ENCODE data around the gene LDB2.
"Not testable (repeated sequence)": the region's sequence is repeated elsewhere in the genome, so short reads cannot be mapped to it uniquely, and the experiment has no call there.

The LDB2 gene

DNA sequence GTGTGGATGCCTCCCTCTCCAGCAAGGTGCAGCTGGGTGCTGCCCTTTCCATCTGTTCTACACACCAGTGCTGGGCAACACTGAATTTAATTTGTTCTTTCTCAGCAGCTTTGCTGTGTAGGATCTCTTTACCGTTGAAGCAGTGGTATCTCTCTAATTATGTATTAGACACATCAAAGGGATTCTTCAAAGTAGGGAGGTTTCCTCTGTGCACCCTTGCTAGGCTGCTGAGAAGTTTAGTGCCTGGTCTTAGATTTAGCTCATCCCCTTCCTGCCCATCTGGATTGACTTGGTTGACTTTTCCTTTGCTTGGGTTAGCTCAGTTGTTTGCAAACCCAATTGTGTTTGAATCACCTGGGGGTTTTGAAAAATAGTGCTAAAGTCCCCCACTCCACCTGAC lies 27.8 kb upstream of the LDB2 start:
- intact Hi-C loops (cut with DNase I; ENCODE audit: low total_unique reads): no loop called here
- H3K27me3 ChIP-seq: no peaks in the 10 kb centered on the region
- H3K27ac ChIP-seq: no peak overlapping the region
- no peaks in the 10 kb centered on the region for H3K9me3 ChIP-seq
- no peak overlapping the region for H3K4me3 ChIP-seq
- no peaks in the 10 kb centered on the region for H3K36me3 ChIP-seq
- H3K4me1 ChIP-seq: no peaks in the 10 kb centered on the region
- DNase-seq: no peak
- TF ChIP-seq, protein P1, sequence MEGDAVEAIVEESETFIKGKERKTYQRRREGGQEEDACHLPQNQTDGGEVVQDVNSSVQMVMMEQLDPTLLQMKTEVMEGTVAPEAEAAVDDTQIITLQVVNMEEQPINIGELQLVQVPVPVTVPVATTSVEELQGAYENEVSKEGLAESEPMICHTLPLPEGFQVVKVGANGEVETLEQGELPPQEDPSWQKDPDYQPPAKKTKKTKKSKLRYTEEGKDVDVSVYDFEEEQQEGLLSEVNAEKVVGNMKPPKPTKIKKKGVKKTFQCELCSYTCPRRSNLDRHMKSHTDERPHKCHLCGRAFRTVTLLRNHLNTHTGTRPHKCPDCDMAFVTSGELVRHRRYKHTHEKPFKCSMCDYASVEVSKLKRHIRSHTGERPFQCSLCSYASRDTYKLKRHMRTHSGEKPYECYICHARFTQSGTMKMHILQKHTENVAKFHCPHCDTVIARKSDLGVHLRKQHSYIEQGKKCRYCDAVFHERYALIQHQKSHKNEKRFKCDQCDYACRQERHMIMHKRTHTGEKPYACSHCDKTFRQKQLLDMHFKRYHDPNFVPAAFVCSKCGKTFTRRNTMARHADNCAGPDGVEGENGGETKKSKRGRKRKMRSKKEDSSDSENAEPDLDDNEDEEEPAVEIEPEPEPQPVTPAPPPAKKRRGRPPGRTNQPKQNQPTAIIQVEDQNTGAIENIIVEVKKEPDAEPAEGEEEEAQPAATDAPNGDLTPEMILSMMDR (IDR thresholded peaks at IDR 0.05): no peak

DNA sequence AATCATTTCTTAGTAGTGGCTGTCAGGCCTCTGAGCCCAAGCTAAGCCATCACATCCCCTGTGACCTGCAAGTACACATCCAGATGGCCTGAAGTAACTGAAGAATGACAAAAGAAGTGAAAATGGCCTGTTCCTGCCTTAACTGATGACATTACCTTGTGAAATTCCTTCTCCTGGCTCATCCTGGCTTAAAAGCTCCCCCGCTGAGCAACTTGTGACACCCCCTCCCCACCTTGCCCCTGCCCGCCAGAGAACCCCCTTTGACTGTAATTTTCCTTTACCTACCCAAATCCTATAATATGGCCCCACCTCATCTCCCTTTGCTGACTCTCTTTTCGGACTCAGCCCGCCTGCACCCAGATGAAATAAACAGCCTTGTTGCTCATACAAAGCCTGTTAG lies 20.3 kb upstream of the LDB2 start:
- DNase-seq; intact Hi-C loops (cut with DNase I; ENCODE audit: low total_unique reads); H3K4me3 ChIP-seq; H3K27ac ChIP-seq; H3K27me3 ChIP-seq; H3K36me3 ChIP-seq; H3K9me3 ChIP-seq; H3K4me1 ChIP-seq: not testable (repeated sequence)

DNA sequence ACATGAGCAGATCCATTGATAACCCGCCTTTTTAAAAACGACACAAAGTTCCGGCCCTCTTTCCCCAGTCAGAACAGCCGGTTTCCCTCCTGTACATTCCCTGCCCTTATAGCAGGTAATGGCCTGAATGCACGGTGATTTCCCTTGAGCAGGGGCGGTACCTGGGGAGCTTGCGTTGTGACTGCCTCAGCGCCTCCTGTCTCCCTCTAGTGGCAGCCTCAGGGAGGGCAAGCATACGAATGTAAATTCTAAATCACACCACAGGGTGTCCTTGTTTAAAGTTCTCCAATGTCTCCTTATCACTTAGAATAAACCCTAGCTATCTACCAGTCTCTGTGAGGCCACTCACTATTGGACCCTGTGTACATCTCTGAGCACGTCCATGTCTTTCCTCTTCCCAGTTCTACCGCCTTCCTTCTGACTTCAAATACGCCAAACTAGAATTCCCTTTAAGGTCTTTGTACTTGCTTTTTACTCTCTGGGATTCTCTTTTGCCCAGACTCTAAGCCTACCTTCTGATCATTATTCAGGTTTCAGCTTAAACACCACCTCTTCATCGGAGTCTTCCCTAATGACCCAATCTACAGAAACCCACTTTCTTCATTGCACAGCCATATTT lies 18.4 kb upstream of the LDB2 start:
- Histone ChIP-seq H3K27me3 (no peaks in the 10 kb centered on the region), H3K4me1 (no peaks in the 10 kb centered on the region), H3K9me3 (no peaks in the 10 kb centered on the region), H3K36me3 (no peaks in the 10 kb centered on the region), H3K27ac (no peak overlapping the region), H3K4me3 (no peak overlapping the region)
- DNase-seq: no peak
- intact Hi-C loops (cut with DNase I; ENCODE audit: low total_unique reads): no loop called here
- TF ChIP-seq, protein P1 (IDR thresholded peaks at IDR 0.05): peak; percentile 26 to 32

DNA sequence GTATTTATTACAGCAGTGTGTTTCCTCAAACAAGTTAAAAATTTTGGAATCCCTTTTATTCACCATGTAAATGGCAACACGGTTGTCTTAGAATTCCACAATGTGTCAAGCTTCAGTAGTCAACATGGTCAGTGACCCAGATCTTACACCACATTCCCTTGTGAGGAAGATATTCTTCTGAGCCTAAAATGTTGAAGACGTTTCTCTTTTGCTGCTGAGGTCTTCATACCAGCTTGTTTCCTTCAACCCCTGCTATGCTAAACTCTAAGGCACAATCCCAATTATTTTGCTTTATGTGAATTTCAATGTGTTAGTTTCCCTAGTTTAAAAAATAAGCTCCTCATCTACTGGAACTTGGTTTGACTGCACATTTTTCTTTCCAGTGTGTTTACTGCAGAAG lies 17.6 kb upstream of the LDB2 start:
- TF ChIP-seq, protein P1 (IDR thresholded peaks at IDR 0.05): no peak
- Histone ChIP-seq H3K4me1 (no peaks in the 10 kb centered on the region), H3K27ac (no peak overlapping the region), H3K4me3 (no peak overlapping the region), H3K36me3 (no peaks in the 10 kb centered on the region), H3K27me3 (no peaks in the 10 kb centered on the region), H3K9me3 (no peaks in the 10 kb centered on the region)
- no peak for DNase-seq
- intact Hi-C loops (cut with DNase I; ENCODE audit: low total_unique reads): no loop called here

DNA sequence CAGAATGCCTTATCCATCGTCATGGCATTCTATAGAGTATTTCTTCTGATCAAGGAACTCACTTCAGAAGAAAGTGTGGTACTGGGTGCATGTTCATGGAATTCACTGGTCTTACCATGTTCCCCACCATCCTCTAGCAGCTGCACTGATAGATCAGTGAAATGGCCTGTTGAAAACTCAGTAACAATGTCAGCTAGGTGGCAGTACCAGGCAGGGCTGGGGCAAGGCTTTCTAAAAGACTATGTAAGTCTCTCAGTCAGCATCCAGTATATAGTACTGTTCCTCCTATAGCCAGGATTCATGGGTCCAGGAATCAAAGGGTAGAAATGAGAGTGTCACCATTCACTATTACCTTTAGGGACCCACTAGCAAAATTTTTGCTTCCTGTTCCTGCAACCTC lies 15.8 kb upstream of the LDB2 start:
- Histone ChIP-seq H3K4me1 (no peaks in the 10 kb centered on the region), H3K4me3 (no peak overlapping the region), H3K27me3 (no peaks in the 10 kb centered on the region), H3K36me3 (no peaks in the 10 kb centered on the region), H3K27ac (no peak overlapping the region), H3K9me3 (no peaks in the 10 kb centered on the region)
- intact Hi-C loops (cut with DNase I; ENCODE audit: low total_unique reads): no loop called here
- TF ChIP-seq, protein P1 (IDR thresholded peaks at IDR 0.05): peak; percentile 29 to 33
- no peak for DNase-seq

DNA sequence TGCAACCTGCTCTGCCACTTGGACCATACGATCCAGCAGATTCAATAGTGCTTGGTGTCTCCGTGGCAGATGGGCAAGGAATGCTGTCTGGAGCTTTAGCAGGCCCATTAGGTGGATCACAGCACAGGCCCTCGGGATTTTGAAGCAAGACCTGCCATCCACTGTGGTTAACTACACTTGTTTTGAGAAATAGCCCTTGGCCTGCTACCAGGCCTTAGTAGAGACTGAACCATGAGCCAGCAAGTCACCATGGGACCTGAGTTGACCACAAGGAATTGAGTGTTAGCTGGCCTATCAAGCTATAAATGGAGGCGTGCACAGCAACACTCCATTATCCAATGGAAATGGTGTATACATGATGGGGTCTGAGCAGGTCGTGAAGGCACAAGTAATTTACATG lies 14.5 kb upstream of the LDB2 start:
- no peak overlapping the region for H3K27ac ChIP-seq
- H3K4me3 ChIP-seq: no peak overlapping the region
- no peaks in the 10 kb centered on the region for H3K9me3 ChIP-seq
- no peaks in the 10 kb centered on the region for H3K36me3 ChIP-seq
- TF ChIP-seq, protein P1 (IDR thresholded peaks at IDR 0.05): no peak
- intact Hi-C loops (cut with DNase I; ENCODE audit: low total_unique reads): no loop called here
- H3K27me3 ChIP-seq: no peaks in the 10 kb centered on the region
- H3K4me1 ChIP-seq: no peaks in the 10 kb centered on the region
- DNase-seq: no peak
